Measurements from ENCODE around the gene SNRNP40. TPM values are rescaled to one million over a fixed set of nuclear protein-coding genes. Genes with fewer than 3 reads are reported as not detected.
A peak's percentile ranks its signal among the peaks of the same experiment; 100 is the strongest.
"Not testable (repeated sequence)": the region's sequence is repeated elsewhere in the genome, so short reads cannot be mapped to it uniquely, and the experiment has no call there.

SNRNP40 gene
- total and polyA plus RNA-seq, 10 of the 15 experiments (the other 5 are each of a cell fraction or from before 2014, with no cell fraction given), result 34.9 to 212 (median 115) TPM

DNA sequence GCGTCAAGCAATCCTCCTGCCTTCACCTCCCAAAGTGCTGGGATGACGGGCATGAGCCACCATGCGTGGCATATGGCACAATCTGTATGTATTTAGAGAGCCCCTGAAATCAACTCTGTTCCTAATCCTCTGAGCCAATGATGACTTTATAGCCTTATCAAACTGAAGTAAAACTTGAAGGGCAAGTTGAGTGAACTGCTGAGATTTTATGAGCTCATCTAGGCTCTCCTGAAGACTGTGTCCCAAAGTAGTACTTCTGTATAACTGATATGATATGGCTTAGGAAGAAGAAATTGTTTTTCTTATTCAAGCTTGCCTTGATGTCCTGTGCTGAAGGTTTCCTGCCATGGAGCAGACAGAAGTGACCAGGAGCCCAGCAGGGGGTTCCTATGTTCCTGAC lies 33.2 kb downstream of the SNRNP40 start:
- DNase-seq (ENCODE audit: low read depth, low spot score) (no peak), ATAC-seq (no peak), FAIRE-seq (no peak)
- ChIA-PET CTCF (interaction anchor here (1.0 kb wide), 1 partner anchor 79 kb away, joined by 5 read pairs; no protein-coding TSS in a partner anchor), RAD21 (ENCODE audit: unreplicated experiment) (no interaction called here), POLR2A (interaction anchor here (0.6 to 0.9 kb wide), 2 partner anchors 15 to 186 kb away, joined by 3 read pairs; no protein-coding TSS in a partner anchor), SMC1A (ENCODE audit: uncharacterized antibody, unreplicated experiment) (interaction anchor here (1.3 to 1.6 kb wide), 3 partner anchors 9 to 121 kb away, joined by 3 to 5 read pairs (median 5); no protein-coding TSS in a partner anchor)
- Histone ChIP-seq H3K36me3 (ENCODE audit: control insufficient read depth in 2 of 2, insufficient read depth in 2 of 2, low read length in 1 of 2) (peaks cover 13 to 17% of the 10 kb centered on the region in 2 experiments; a peak in 3 of 4 replicates), H3K9me3 (replicated peaks; ENCODE audit: control insufficient read depth, insufficient read depth, low read length) (no peaks in the 10 kb centered on the region), H3K9ac (ENCODE audit: control insufficient read depth, insufficient read depth, low read length) (no peak overlapping the region), H2AFZ (ENCODE audit: control insufficient read depth, low read depth, low read length) (no peak overlapping the region), H4K20me1 (ENCODE audit: control insufficient read depth, insufficient read depth) (no peaks in the 10 kb centered on the region), H3K4me3 (no peak overlapping the region), H3K4me1 (ENCODE audit: control insufficient read depth, insufficient read depth, low read length) (no peaks in the 10 kb centered on the region), H3K4me2 (ENCODE audit: control insufficient read depth, insufficient read depth) (no peak overlapping the region), H3K79me2 (ENCODE audit: control insufficient read depth, insufficient read depth, low read length) (no peaks in the 10 kb centered on the region), H3K27me3 (replicated peaks in 1 of 2; ENCODE audit: control insufficient read depth in 2 of 2, insufficient read depth in 2 of 2, low read length in 1 of 2) (no peaks in the 10 kb centered on the region), H3K27ac (ENCODE audit: control insufficient read depth, insufficient read depth) (no peak overlapping the region)
- BruUV-seq (replicated peaks), result TSS peak; percentile 33
- TF ChIP-seq, protein P1, sequence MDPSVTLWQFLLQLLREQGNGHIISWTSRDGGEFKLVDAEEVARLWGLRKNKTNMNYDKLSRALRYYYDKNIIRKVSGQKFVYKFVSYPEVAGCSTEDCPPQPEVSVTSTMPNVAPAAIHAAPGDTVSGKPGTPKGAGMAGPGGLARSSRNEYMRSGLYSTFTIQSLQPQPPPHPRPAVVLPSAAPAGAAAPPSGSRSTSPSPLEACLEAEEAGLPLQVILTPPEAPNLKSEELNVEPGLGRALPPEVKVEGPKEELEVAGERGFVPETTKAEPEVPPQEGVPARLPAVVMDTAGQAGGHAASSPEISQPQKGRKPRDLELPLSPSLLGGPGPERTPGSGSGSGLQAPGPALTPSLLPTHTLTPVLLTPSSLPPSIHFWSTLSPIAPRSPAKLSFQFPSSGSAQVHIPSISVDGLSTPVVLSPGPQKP (IDR thresholded peaks at IDR 0.05; ENCODE audit: low read depth, low read length), result no peak
- no peak for TF ChIP-seq HDAC2 (IDR thresholded peaks at IDR 0.05)
- TF ChIP-seq E2F4 (IDR thresholded peaks at IDR 0.05; ENCODE audit: low read depth, low read length), result no peak
- TF ChIP-seq HDGF (IDR thresholded peaks at IDR 0.05), result no peak
- TF ChIP-seq ZNF274 (IDR thresholded peaks at IDR 0.05; ENCODE audit: insufficient read depth, insufficient read length), result no peak
- TF ChIP-seq CBX3 (IDR thresholded peaks at IDR 0.05; ENCODE audit: borderline replicate concordance, low read depth), result no peak
- no peak for TF ChIP-seq SIN3A (IDR thresholded peaks at IDR 0.05; ENCODE audit: low read depth, low read length)
- TF ChIP-seq NR2C2 (IDR thresholded peaks at IDR 0.05; ENCODE audit: borderline replicate concordance, control insufficient read depth, insufficient read length, low read depth), result no peak
- WGBS (ENCODE audit: insufficient coverage, insufficient replicate concordance, low lambda C conversion rate, missing lambda C conversion rate), result 97% methylated on average over 3 of the region's 3 CpGs
- intact Hi-C loops (cut with micrococcal nuclease; ENCODE audit: unreplicated experiment), result no loop called here
- in situ Hi-C loops (cut with MboI), result no loop called here

- FAIRE-seq; ATAC-seq; H3K27me3 ChIP-seq (replicated peaks in 1 of 2; ENCODE audit: control insufficient read depth in 2 of 2, insufficient read depth in 2 of 2, low read length in 1 of 2); H2AFZ ChIP-seq (ENCODE audit: control insufficient read depth, low read depth, low read length); H4K20me1 ChIP-seq (ENCODE audit: control insufficient read depth, insufficient read depth); H3K9ac ChIP-seq (ENCODE audit: control insufficient read depth, insufficient read depth, low read length); intact Hi-C loops (cut with micrococcal nuclease; ENCODE audit: unreplicated experiment); H3K9me3 ChIP-seq (replicated peaks; ENCODE audit: control insufficient read depth, insufficient read depth, low read length); H3K4me3 ChIP-seq; H3K4me2 ChIP-seq (ENCODE audit: control insufficient read depth, insufficient read depth); DNase-seq (ENCODE audit: low read depth, low spot score); in situ Hi-C loops (cut with MboI); H3K4me1 ChIP-seq (ENCODE audit: control insufficient read depth, insufficient read depth, low read length); H3K27ac ChIP-seq (ENCODE audit: control insufficient read depth, insufficient read depth); RAD21 ChIA-PET (ENCODE audit: unreplicated experiment); H3K79me2 ChIP-seq (ENCODE audit: control insufficient read depth, insufficient read depth, low read length); BruUV-seq (replicated peaks): not testable (repeated sequence)
- SMC1A ChIA-PET (ENCODE audit: uncharacterized antibody, unreplicated experiment), result interaction anchor here (0.6 kb wide), 1 partner anchor 950 kb away, joined by 3 read pairs; no protein-coding TSS in a partner anchor
- CTCF ChIA-PET, result interaction anchor here (1.3 kb wide), 1 partner anchor 21 kb away, joined by 4 read pairs; no protein-coding TSS in a partner anchor
- H3K36me3 ChIP-seq (ENCODE audit: control insufficient read depth in 2 of 2, insufficient read depth in 2 of 2, low read length in 1 of 2), result peaks cover 13 to 22% of the 10 kb centered on the region in 2 experiments; a peak in 3 of 4 replicates
- POLR2A ChIA-PET, result interaction anchor here (0.6 kb wide), 1 partner anchor 375 kb away, joined by 5 read pairs; no protein-coding TSS in a partner anchor
- 82% methylated on average over 4 of the region's 5 CpGs for WGBS (ENCODE audit: insufficient coverage, insufficient replicate concordance, low lambda C conversion rate, missing lambda C conversion rate)
These were observed 34.2 kb downstream of the SNRNP40 start for GRCh38 chr1:31262393-31262792.

Data from GM12878 (cell line).